Left lung (tissue), 10 donors: Measurements from ENCODE around the gene TLNRD1. TPM values are rescaled to one million over a fixed set of nuclear protein-coding genes. Genes with fewer than 3 reads are reported as not detected.

Experiments used
- ATAC-seq: fragments of 200-7000 bp; cut with Tn5 transposase; one replicate; pipeline ENCODE4 v1.9.1; 2020; ENCODE audit warnings: moderate library complexity
- DNase-seq, 4 donors: peaks; one replicate each; pipeline ENCODE4 v3.0.0-alpha.2; 2013 to 2020
- H3K27ac ChIP-seq, 2 donors: fragments of 200-600 bp; sonication (generic) in 1 of 2; one replicate each; pipeline versions ENCODE4 v1.5.0 to v1.8.0; 2020 to 2021
- H3K27me3 ChIP-seq, 2 donors: fragments of 200-600 bp; sonication (generic) in 1 of 2; one replicate each; pipeline versions ENCODE4 v1.5.0 to v1.8.0; 2020 to 2021
- H3K36me3 ChIP-seq, 2 donors: fragments of 200-600 bp; sonication (generic) in 1 of 2; one replicate each; pipeline versions ENCODE4 v1.5.0 to v1.8.0; 2020 to 2021
- H3K4me1 ChIP-seq, 2 donors: fragments of 200-600 bp; one replicate each; pipeline ENCODE4 v1.8.0; 2021
- H3K4me3 ChIP-seq, 2 donors: fragments of 200-600 bp; sonication (generic) in 1 of 2; one replicate each; pipeline versions ENCODE4 v1.5.0 to v1.8.0; 2020 to 2021; ENCODE audit warnings: mild to moderate bottlenecking in 1 of 2
- H3K9me3 ChIP-seq, 2 donors: fragments of 200-600 bp; sonication (generic) in 1 of 2; one replicate each; pipeline versions ENCODE4 v1.5.0 to v1.8.0; 2020 to 2021
- CTCF ChIP-seq, 2 donors: fragments of 200-600 bp; sonication (generic) in 1 of 2; IDR thresholded peaks; one replicate each; pipeline versions ENCODE4 v1.5.0 to v1.8.0; 2021; ENCODE audit warnings: antibody characterized with exemption in 2 of 2
- intact Hi-C, 2 donors: fragments of 100-400 bp; cut with DNase I; formaldehyde crosslinking; loops; one replicate each; pipeline versions ENCODE4 v1.11.2 to v1.14.2; 2022
- polyA plus RNA-seq, 6 donors: library from polyadenylated mRNA; unstranded; fragments of 120-200 nt; gene quantifications; one replicate each; pipeline ENCODE4 v1.2.1, GENCODE V29; 2013; ENCODE audit not compliant: insufficient read length in 6 of 6
- total RNA-seq, 2 donors: library from RNA; stranded (reverse); fragmentation: NEBNext Ultra II Directional; extraction: Animal tissue kit (Norgen Biotek cat#: 25700); gene quantifications; one replicate each; pipeline ENCODE4 v1.2.1, GENCODE V29; 2021
- donor health status: DM: no; HTN: yes; CAD: no.
- donor health status: DM: no; HTN: no; CAD: no.

Gene TLNRD1
- total and polyA plus RNA-seq, 8 donors: 10.1 to 27.6 (median 16.8) TPM

- Histone ChIP-seq H3K27ac (peak overlapping the region; percentile 98 to 99), H3K4me3 (peak overlapping the region; percentile 82 to 84), H3K4me1 (peaks cover 12 to 61% of the 10 kb centered on the region in 2 donors), H3K27me3 (no peaks in the 10 kb centered on the region), H3K9me3 (no peaks in the 10 kb centered on the region), H3K36me3 (peaks cover 0 to 12% of the 10 kb centered on the region in 2 donors)
- TF ChIP-seq CTCF (IDR thresholded peaks at IDR 0.05): no peak
- ATAC-seq (peak; percentile 47), DNase-seq (peak; percentile 41 to 92 (median 56))
- intact Hi-C loops: loop anchor here in 1 of 2 donors (10.0 kb wide), 1 partner anchor 93 kb away; no protein-coding TSS in a partner anchor
Measured at GRCh38 chr15:81001152-81002008, 657 bp downstream of the TLNRD1 start.

DNA sequence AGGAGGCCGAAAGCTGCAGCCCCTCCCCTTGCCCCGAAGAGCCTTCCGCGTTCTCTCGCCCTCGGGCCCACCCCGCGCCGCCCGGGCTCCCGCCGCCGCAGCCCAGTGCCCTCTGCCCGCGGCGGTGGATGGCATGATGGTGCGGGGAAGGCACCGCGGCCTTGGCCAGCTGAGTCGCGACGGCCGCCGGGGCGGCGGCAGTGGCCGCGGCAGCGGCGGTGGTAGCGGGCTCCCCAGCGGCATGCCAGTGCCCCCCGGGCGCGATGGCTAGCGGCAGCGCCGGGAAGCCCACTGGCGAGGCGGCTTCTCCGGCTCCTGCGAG lies 1.2 kb downstream of the TLNRD1 start:
- Histone ChIP-seq H3K27me3 (no peaks in the 10 kb centered on the region), H3K4me1 (peaks cover 12 to 64% of the 10 kb centered on the region in 2 donors), H3K27ac (peak overlapping the region; percentile 98 to 99), H3K36me3 (peaks cover 0 to 12% of the 10 kb centered on the region in 2 donors), H3K9me3 (no peaks in the 10 kb centered on the region), H3K4me3 (peak overlapping the region; percentile 82 to 84)
- TF ChIP-seq CTCF (IDR thresholded peaks at IDR 0.05): no peak
- ATAC-seq (peak; percentile 43), DNase-seq (no peak)
- intact Hi-C loops: loop anchor here in 1 of 2 donors (10.0 kb wide), 1 partner anchor 93 kb away; no protein-coding TSS in a partner anchor

GRCh38 chr15:81002331-81003096 lies 1.8 kb downstream of the TLNRD1 start:
- Histone ChIP-seq H3K4me1 (peaks cover 12 to 69% of the 10 kb centered on the region in 2 donors), H3K27me3 (no peaks in the 10 kb centered on the region), H3K27ac (peak overlapping the region; percentile 98 to 99), H3K9me3 (no peaks in the 10 kb centered on the region), H3K36me3 (peaks cover 0 to 12% of the 10 kb centered on the region in 2 donors), H3K4me3 (peak overlapping the region; percentile 82 to 84)
- ATAC-seq: no peak
- intact Hi-C loops: loop anchor here in 1 of 2 donors (10.0 kb wide), 1 partner anchor 92 kb away; no protein-coding TSS in a partner anchor
- peak in 2 of 4 donors; percentile 38 to 80 for DNase-seq
- TF ChIP-seq CTCF (IDR thresholded peaks at IDR 0.05): no peak

DNA sequence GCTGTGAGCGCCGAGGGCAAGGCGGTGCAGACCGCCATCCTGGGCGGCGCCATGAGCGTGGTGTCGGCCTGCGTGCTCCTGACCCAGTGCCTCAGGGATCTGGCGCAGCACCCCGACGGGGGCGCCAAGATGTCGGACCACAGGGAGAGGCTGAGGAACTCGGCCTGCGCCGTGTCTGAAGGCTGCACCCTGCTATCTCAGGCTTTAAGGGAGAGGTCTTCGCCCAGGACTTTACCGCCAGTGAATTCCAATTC lies 2.3 kb downstream of the TLNRD1 start:
- no peak for TF ChIP-seq CTCF (IDR thresholded peaks at IDR 0.05)
- Histone ChIP-seq H3K4me3 (peak overlapping the region; percentile 82 to 84), H3K9me3 (no peaks in the 10 kb centered on the region), H3K27me3 (no peaks in the 10 kb centered on the region), H3K36me3 (peaks cover 0 to 12% of the 10 kb centered on the region in 2 donors), H3K27ac (peak overlapping the region; percentile 98 to 99), H3K4me1 (peaks cover 12 to 74% of the 10 kb centered on the region in 2 donors)
- ATAC-seq: no peak
- intact Hi-C loops: loop anchor here in 1 of 2 donors (10.0 kb wide), 1 partner anchor 92 kb away; no protein-coding TSS in a partner anchor
- peak in 1 of 4 donors; percentile 78 for DNase-seq

DNA sequence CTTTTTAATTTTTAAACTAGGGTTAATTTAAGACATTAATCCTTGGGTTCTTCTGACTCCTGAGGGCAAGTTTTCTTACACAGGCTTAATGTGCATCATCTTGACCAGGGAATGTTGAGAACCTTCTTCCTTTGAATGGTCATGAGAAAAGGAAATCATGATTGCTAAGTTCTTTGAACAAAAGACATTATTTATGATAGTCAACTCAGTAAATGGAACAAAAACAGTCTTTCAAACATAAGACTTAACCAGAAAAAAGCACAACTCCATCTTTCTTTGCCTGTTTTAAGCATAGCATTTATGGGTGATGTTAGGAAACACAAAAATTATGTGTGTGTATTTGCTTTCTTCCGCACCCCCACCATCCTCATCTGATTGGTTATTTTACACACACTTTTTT lies 5.4 kb downstream of the TLNRD1 start:
- Histone ChIP-seq H3K4me3 (no peak overlapping the region), H3K4me1 (peaks cover 12 to 59% of the 10 kb centered on the region in 2 donors), H3K36me3 (peaks cover 0 to 17% of the 10 kb centered on the region in 2 donors), H3K27ac (no peak overlapping the region), H3K9me3 (no peaks in the 10 kb centered on the region), H3K27me3 (no peaks in the 10 kb centered on the region)
- TF ChIP-seq CTCF (IDR thresholded peaks at IDR 0.05): no peak
- no peak for ATAC-seq
- intact Hi-C loops: loop anchor here in 1 of 2 donors (10.0 kb wide), 1 partner anchor 89 kb away; no protein-coding TSS in a partner anchor
- DNase-seq: no peak
